Smooth muscle cell (in vitro differentiated cells): Measurements from ENCODE around the gene PAQR4. TPM values are rescaled to one million over a fixed set of nuclear protein-coding genes. Genes with fewer than 3 reads are reported as not detected.

Experiments used
- DNase-seq: peaks from one replicate; lab custom pipeline; 2025; ENCODE audit not compliant: unreplicated experiment; lab: John Stamatoyannopoulos, UW
- H2AFZ ChIP-seq: fragments of 200-600 bp; sonication (generic); 2 replicates; pipeline ENCODE4 v1.6.0; 2016; ENCODE audit warnings: antibody characterized with exemption, low read depth, mild to moderate bottlenecking
- H3F3A ChIP-seq: fragments of 200-600 bp; sonication (generic); 2 replicates; pipeline ENCODE4 v1.6.0; 2017; ENCODE audit warnings: antibody characterized with exemption, low read depth
- H3K27ac ChIP-seq: fragments of 200-600 bp; sonication (generic); 2 replicates; pipeline ENCODE4 v1.5.1; 2016; ENCODE audit warnings: low read depth, mild to moderate bottlenecking
- H3K27me3 ChIP-seq: fragments of 200-600 bp; sonication (generic); 2 replicates; pipeline ENCODE4 v1.6.1; 2016; ENCODE audit warnings: low read depth, mild to moderate bottlenecking
- H3K36me3 ChIP-seq: fragments of 200-600 bp; sonication (generic); 2 replicates; pipeline ENCODE4 v1.5.1; 2016; ENCODE audit warnings: low read depth
- H3K4me1 ChIP-seq: fragments of 200-600 bp; sonication (generic); 2 replicates; pipeline ENCODE4 v1.5.1; 2016; ENCODE audit warnings: low read depth
- H3K4me2 ChIP-seq: fragments of 200-600 bp; sonication (generic); 2 replicates; pipeline ENCODE4 v1.6.0; 2016; ENCODE audit warnings: mild to moderate bottlenecking
- H3K4me3 ChIP-seq: fragments of 200-600 bp; sonication (generic); 2 replicates; pipeline ENCODE4 v1.5.1; 2016; ENCODE audit warnings: mild to moderate bottlenecking
- H3K79me2 ChIP-seq: fragments of 200-600 bp; sonication (generic); 2 replicates; pipeline ENCODE4 v1.6.0; 2016; ENCODE audit warnings: low read depth, mild to moderate bottlenecking
- H3K9ac ChIP-seq: fragments of 200-600 bp; sonication (generic); 2 replicates; pipeline ENCODE4 v1.6.0; 2016; ENCODE audit warnings: low read depth
- H3K9me3 ChIP-seq: fragments of 200-600 bp; sonication (generic); replicated peaks from 2 replicates; pipeline ENCODE4 v1.5.1; 2016; ENCODE audit warnings: low read depth
- H4K20me1 ChIP-seq: fragments of 200-600 bp; sonication (generic); 2 replicates; pipeline ENCODE4 v1.6.0; 2016; ENCODE audit warnings: low read depth
- WGBS: methylation state at CpG from one replicate; pipeline ENCODE4 v1.1.7; 2016; ENCODE audit warnings: low lambda C conversion rate; 5-methylcytosine and 5-hydroxymethylcytosine counted together
- polyA plus RNA-seq: library from polyadenylated mRNA; unstranded; fragments of >200 nt; fragmentation: Nextera tagmentation; extraction: Ambion mirVana; gene quantifications from 2 replicates; pipeline ENCODE4 v1.2.1, GENCODE V29; 2016
- total RNA-seq: library from RNA; depleted of rRNA; stranded (reverse); fragments of >200 nt; gene quantifications from 2 replicates; pipeline ENCODE4 v1.2.3, GENCODE V29; 2014
- TF ChIP-seq, protein P1 (sequence below): fragments of 200-600 bp; sonication (generic); IDR thresholded peaks from 2 replicates; pipeline ENCODE4 v1.5.1; 2017; ENCODE audit warnings: borderline replicate concordance, mild to moderate bottlenecking, antibody characterized with exemption; ENCODE audit not compliant: insufficient read depth, poor library complexity, severe bottlenecking

PAQR4 gene
- total and polyA plus RNA-seq, 2 experiments from 2014 or later = 4.6 to 9.3 TPM

DNA sequence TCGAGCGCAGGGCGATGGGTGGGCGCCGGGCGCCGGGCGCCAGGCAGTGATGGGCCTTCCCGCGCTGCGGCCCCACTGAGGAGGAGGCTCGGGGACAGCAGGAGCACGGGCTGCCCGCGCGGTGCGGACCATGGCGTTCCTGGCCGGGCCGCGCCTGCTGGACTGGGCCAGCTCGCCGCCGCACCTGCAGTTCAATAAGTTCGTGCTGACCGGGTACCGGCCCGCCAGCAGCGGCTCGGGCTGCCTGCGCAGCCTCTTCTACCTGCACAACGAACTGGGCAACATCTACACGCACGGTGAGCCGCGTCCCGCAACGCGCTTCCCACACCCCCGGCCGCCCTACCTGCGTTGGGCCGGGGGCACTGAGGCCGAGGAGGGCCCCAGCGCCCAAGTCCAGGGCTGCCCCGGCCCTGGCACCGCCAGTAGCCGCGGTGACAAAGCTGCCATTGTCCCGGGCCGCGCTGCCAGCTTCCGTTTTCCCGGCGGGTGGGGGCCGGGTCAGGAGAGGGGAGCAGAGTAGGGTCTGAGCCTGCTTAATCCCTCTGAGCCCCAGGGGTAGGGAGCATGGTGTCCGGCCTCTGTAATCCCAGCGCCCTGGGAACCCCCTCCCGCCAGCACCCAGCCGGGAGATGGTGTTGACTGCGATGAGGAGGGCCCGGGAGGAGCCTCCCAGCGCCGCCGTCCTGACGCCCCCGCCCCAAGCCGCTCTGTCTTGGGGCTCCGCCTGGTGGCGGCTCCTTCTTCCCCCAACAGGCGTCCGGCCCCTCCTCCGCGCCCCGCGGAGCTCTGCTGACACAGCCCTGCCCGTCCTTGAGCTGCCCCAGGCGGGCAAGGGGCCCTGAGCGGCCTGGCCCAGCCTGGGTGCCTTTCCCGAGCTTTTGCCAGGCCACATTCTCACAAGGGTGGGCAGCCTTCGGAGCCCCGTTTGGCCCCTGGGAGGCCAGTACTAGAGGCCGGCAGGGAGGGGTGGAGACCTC is 685 bp downstream of the PAQR4 start:
- H3K27ac ChIP-seq = no peak overlapping the region
- peak; percentile 10 for DNase-seq
- no peaks in the 10 kb centered on the region for H3K4me1 ChIP-seq
- H3K36me3 ChIP-seq = no peaks in the 10 kb centered on the region
- H3K9me3 ChIP-seq = no peaks in the 10 kb centered on the region
- H3K4me3 ChIP-seq = peak overlapping the region; percentile 63
- peak overlapping the region; percentile 84 for H2AFZ ChIP-seq
- TF ChIP-seq, protein P1, sequence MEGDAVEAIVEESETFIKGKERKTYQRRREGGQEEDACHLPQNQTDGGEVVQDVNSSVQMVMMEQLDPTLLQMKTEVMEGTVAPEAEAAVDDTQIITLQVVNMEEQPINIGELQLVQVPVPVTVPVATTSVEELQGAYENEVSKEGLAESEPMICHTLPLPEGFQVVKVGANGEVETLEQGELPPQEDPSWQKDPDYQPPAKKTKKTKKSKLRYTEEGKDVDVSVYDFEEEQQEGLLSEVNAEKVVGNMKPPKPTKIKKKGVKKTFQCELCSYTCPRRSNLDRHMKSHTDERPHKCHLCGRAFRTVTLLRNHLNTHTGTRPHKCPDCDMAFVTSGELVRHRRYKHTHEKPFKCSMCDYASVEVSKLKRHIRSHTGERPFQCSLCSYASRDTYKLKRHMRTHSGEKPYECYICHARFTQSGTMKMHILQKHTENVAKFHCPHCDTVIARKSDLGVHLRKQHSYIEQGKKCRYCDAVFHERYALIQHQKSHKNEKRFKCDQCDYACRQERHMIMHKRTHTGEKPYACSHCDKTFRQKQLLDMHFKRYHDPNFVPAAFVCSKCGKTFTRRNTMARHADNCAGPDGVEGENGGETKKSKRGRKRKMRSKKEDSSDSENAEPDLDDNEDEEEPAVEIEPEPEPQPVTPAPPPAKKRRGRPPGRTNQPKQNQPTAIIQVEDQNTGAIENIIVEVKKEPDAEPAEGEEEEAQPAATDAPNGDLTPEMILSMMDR = peak; percentile 45
- H4K20me1 ChIP-seq = peaks cover 11% of the 10 kb centered on the region
- no peaks in the 10 kb centered on the region for H3K79me2 ChIP-seq
- H3K4me2 ChIP-seq = peak overlapping the region; percentile 98
- no peak overlapping the region for H3K9ac ChIP-seq
- H3K27me3 ChIP-seq = peaks cover 31% of the 10 kb centered on the region
- WGBS = 3% methylated on average over 68 of the region's 83 CpGs
- H3F3A ChIP-seq = no peaks in the 10 kb centered on the region

DNA sequence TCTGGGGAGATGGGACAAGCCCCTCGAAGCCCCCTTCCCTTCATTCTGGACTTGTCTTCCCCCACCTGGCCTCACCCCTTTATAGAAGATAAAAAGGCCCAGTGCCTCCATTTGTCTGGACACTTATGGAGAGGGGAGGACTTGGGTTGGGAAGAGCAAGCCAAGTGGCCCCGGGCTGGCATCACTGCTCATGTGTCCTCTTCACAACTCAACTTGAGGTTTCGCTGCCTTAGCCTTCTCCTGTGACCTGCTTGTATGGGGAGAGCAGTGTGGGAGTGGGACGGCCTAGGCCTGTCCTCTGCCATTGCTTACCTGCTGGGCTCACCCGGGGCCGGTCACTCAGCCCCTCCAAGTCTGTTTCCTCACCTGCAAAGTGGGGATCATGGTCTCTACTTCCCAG is 1.4 kb downstream of the PAQR4 start:
- DNase-seq = no peak
- H3K9ac ChIP-seq = no peak overlapping the region
- H3F3A ChIP-seq = no peaks in the 10 kb centered on the region
- WGBS = 88% methylated on average over 6 of the region's 6 CpGs
- peaks cover 24% of the 10 kb centered on the region for H3K27me3 ChIP-seq
- peak overlapping the region; percentile 98 for H3K4me2 ChIP-seq
- no peaks in the 10 kb centered on the region for H3K79me2 ChIP-seq
- no peak overlapping the region for H3K27ac ChIP-seq
- no peaks in the 10 kb centered on the region for H3K36me3 ChIP-seq
- H3K4me3 ChIP-seq = peak overlapping the region; percentile 63
- no peaks in the 10 kb centered on the region for H3K9me3 ChIP-seq
- TF ChIP-seq, protein P1 = no peak
- peaks cover 11% of the 10 kb centered on the region for H4K20me1 ChIP-seq
- no peak overlapping the region for H2AFZ ChIP-seq
- no peaks in the 10 kb centered on the region for H3K4me1 ChIP-seq

DNA sequence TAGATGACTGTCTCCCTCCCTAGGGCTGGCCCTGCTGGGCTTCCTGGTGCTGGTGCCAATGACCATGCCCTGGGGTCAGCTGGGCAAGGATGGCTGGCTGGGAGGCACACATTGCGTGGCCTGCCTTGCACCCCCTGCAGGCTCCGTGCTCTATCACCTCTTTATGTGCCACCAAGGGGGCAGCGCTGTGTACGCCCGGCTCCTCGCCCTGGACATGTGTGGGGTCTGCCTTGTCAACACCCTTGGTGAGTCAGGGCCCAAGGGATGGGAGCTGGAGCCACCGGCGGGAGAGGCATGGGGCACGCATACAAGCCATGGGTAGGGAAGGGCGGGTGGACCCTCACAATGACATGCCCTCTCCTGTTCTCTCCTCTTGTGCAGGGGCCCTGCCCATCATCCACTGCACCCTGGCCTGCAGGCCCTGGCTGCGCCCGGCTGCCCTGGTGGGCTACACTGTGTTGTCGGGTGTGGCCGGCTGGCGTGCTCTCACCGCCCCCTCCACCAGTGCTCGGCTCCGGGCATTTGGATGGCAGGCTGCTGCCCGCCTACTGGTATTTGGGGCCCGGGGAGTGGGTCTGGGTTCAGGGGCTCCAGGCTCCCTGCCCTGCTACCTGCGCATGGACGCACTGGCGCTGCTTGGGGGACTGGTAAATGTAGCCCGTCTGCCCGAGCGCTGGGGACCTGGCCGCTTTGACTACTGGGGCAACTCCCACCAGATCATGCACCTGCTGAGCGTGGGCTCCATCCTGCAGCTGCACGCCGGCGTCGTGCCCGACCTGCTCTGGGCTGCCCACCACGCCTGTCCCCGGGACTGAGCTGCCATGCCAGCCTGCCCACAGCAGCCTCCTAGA is 2.2 kb downstream of the PAQR4 start:
- 97% methylated on average over 34 of the region's 35 CpGs for WGBS

More for the DNA sequence above, 2.2 kb downstream of the PAQR4 start:
- Histone ChIP-seq H4K20me1 (peaks cover 11% of the 10 kb centered on the region), H3K9ac (no peak overlapping the region), H3K4me3 (no peak overlapping the region), H3K4me2 (no peak overlapping the region), H2AFZ (no peak overlapping the region), H3F3A (no peaks in the 10 kb centered on the region), H3K27ac (no peak overlapping the region), H3K9me3 (no peaks in the 10 kb centered on the region), H3K79me2 (no peaks in the 10 kb centered on the region), H3K27me3 (peaks cover 16% of the 10 kb centered on the region), H3K4me1 (no peaks in the 10 kb centered on the region), H3K36me3 (no peaks in the 10 kb centered on the region)
- no peak for DNase-seq
- TF ChIP-seq, protein P1 = no peak
